Astrocyte (in vitro differentiated cells and primary cell): ENCODE measurements around the gene CD320. TPM values are rescaled to one million over a fixed set of nuclear protein-coding genes. Genes with fewer than 3 reads are reported as not detected.
A peak's percentile ranks its signal among the peaks of the same experiment; 100 is the strongest.

Experiments used
- DNase-seq: peaks from one replicate; pipeline ENCODE4 v3.0.0-alpha.2; 2010; ENCODE audit warnings: low read depth
- FAIRE-seq: peaks from 2 replicates; lab custom pipeline; 2011; peaks lifted over from hg19 to GRCh38; lab: Jason Lieb, UNC
- H2AFZ ChIP-seq: 2 replicates; pipeline ENCODE4 v1.6.0; 2012; ENCODE audit warnings: low read depth, low read length, inconsistent platforms
- H3K27ac ChIP-seq: 2 replicates; pipeline ENCODE4 v1.5.1; 2011; ENCODE audit warnings: low read depth, low read length, inconsistent platforms
- H3K27me3 ChIP-seq: 2 replicates; pipeline ENCODE4 v1.6.0; 2011; ENCODE audit warnings: low read length, inconsistent platforms; ENCODE audit not compliant: insufficient read depth
- H3K36me3 ChIP-seq: 2 replicates; pipeline ENCODE4 v1.5.1; 2011; ENCODE audit warnings: low read length, inconsistent platforms; ENCODE audit not compliant: insufficient read depth
- H3K4me1 ChIP-seq: 2 replicates; pipeline ENCODE4 v1.5.1; 2011; ENCODE audit warnings: low read length, inconsistent platforms; ENCODE audit not compliant: insufficient read depth
- H3K4me2 ChIP-seq: 2 replicates; pipeline ENCODE4 v1.6.0; 2012; ENCODE audit warnings: low read length, inconsistent platforms
- H3K4me3 ChIP-seq: 2 replicates; pipeline ENCODE4 v1.5.1; 2011; ENCODE audit warnings: low read depth, mild to moderate bottlenecking, low read length, inconsistent platforms; ENCODE audit not compliant: insufficient read depth
- H3K79me2 ChIP-seq: 2 replicates; pipeline ENCODE4 v1.6.0; 2012; ENCODE audit warnings: mild to moderate bottlenecking, low read length, inconsistent platforms; ENCODE audit not compliant: insufficient read depth
- H3K9ac ChIP-seq: 2 replicates; pipeline ENCODE4 v1.6.0; 2012; ENCODE audit warnings: mild to moderate bottlenecking, low read length, inconsistent platforms
- H3K9me3 ChIP-seq: 2 replicates; pipeline ENCODE4 v1.5.1; 2012; ENCODE audit warnings: low read depth, mild to moderate bottlenecking, low read length, inconsistent platforms; ENCODE audit not compliant: insufficient read depth
- H4K20me1 ChIP-seq: 2 replicates; pipeline ENCODE4 v1.6.0; 2012; ENCODE audit warnings: low read length, inconsistent platforms; ENCODE audit not compliant: insufficient read depth
- H3K27ac Mint-ChIP-seq: one replicate; pipeline ENCODE4 v1.8.0; 2021; ENCODE audit warnings: mild to moderate bottlenecking, mixed read lengths; ENCODE audit not compliant: unreplicated experiment
- H3K27me3 Mint-ChIP-seq: one replicate; pipeline ENCODE4 v1.8.0; 2021; ENCODE audit warnings: low read depth, mixed read lengths; ENCODE audit not compliant: unreplicated experiment
- H3K36me3 Mint-ChIP-seq: one replicate; pipeline ENCODE4 v1.8.0; 2021; ENCODE audit warnings: low read depth, mixed read lengths; ENCODE audit not compliant: unreplicated experiment
- H3K4me1 Mint-ChIP-seq: one replicate; pipeline ENCODE4 v1.8.0; 2021; ENCODE audit warnings: low read depth, mixed read lengths; ENCODE audit not compliant: unreplicated experiment
- H3K4me3 Mint-ChIP-seq: one replicate; pipeline ENCODE4 v1.8.0; 2021; ENCODE audit warnings: mild to moderate bottlenecking, moderate library complexity, mixed read lengths; ENCODE audit not compliant: unreplicated experiment
- H3K9me3 Mint-ChIP-seq: one replicate; pipeline ENCODE4 v1.8.0; 2021; ENCODE audit warnings: mild to moderate bottlenecking, mixed read lengths; ENCODE audit not compliant: unreplicated experiment
- CTCF ChIP-seq: IDR thresholded peaks from 2 replicates; pipeline ENCODE4 v1.5.1; 2011; ENCODE audit warnings: low read depth, mild to moderate bottlenecking, inconsistent platforms, low read length, moderate library complexity; ENCODE audit not compliant: insufficient read depth
- EZH2 ChIP-seq: IDR thresholded peaks from 2 replicates; pipeline ENCODE4 v1.6.1; 2012; ENCODE audit warnings: mild to moderate bottlenecking, low read length, inconsistent platforms; ENCODE audit not compliant: insufficient read depth
- total RNA-seq: library from RNA; stranded (reverse); gene quantifications from 2 replicates; pipeline ENCODE4 v1.2.1, GENCODE V29; 2021

Gene CD320
- total RNA-seq, 1 donor from 2014 or later = 42.2 TPM

GRCh38 chr19:8311461-8312260, 3.5 kb upstream of the CD320 start:
- H3K36me3 Mint-ChIP-seq = peaks cover 8% of the 10 kb centered on the region
- H3K36me3 ChIP-seq = peaks cover 22% of the 10 kb centered on the region
- no peaks in the 10 kb centered on the region for H3K27me3 ChIP-seq
- no peaks in the 10 kb centered on the region for H3K9me3 ChIP-seq
- no peak overlapping the region for H3K27ac Mint-ChIP-seq
- TF ChIP-seq EZH2 = no peak
- TF ChIP-seq CTCF = no peak
- FAIRE-seq (no peak), DNase-seq (no peak)
- H3K79me2 ChIP-seq = peaks cover 12% of the 10 kb centered on the region
- peaks cover 4% of the 10 kb centered on the region for H3K4me1 Mint-ChIP-seq
- H3K27me3 Mint-ChIP-seq = no peaks in the 10 kb centered on the region
- H3K4me3 Mint-ChIP-seq = peak overlapping the region; percentile 8
- no peaks in the 10 kb centered on the region for H3K9me3 Mint-ChIP-seq
- no peak overlapping the region for H3K9ac ChIP-seq
- no peak overlapping the region for H3K4me2 ChIP-seq
- no peak overlapping the region for H3K4me3 ChIP-seq
- no peak overlapping the region for H3K27ac ChIP-seq
- H4K20me1 ChIP-seq = peaks cover 2% of the 10 kb centered on the region
- no peak overlapping the region for H2AFZ ChIP-seq
- H3K4me1 ChIP-seq = peaks cover 13% of the 10 kb centered on the region

GRCh38 chr19:8310342-8311055, 2.3 kb upstream of the CD320 start:
- H3K4me2 ChIP-seq = no peak overlapping the region
- H3K27me3 ChIP-seq = no peaks in the 10 kb centered on the region
- FAIRE-seq (no peak), DNase-seq (no peak)
- H3K79me2 ChIP-seq = peaks cover 14% of the 10 kb centered on the region
- no peaks in the 10 kb centered on the region for H3K9me3 Mint-ChIP-seq
- H3K4me3 ChIP-seq = no peak overlapping the region
- H3K9ac ChIP-seq = no peak overlapping the region
- H3K4me1 ChIP-seq = peaks cover 13% of the 10 kb centered on the region
- no peaks in the 10 kb centered on the region for H3K9me3 ChIP-seq
- no peak overlapping the region for H3K27ac Mint-ChIP-seq
- H3K4me3 Mint-ChIP-seq = no peak overlapping the region
- H3K27me3 Mint-ChIP-seq = peaks cover 4% of the 10 kb centered on the region
- H3K36me3 Mint-ChIP-seq = peaks cover 8% of the 10 kb centered on the region
- peaks cover 4% of the 10 kb centered on the region for H4K20me1 ChIP-seq
- peaks cover 18% of the 10 kb centered on the region for H3K36me3 ChIP-seq
- no peak overlapping the region for H3K27ac ChIP-seq
- no peak overlapping the region for H2AFZ ChIP-seq
- TF ChIP-seq EZH2 = no peak
- TF ChIP-seq CTCF = no peak
- H3K4me1 Mint-ChIP-seq = peaks cover 4% of the 10 kb centered on the region
